Esophagus squamous epithelium (tissue), 4 donors: ENCODE measurements around the gene PPP2R5C.

Experiments used
- CTCF ChIP-seq, 6 experiments: fragments of 450-650 bp in 4 of 6; fragments of 200-600 bp in 2 of 6; sonication (generic) in 2 of 6; IDR thresholded peaks; one replicate each; pipeline ENCODE4 v1.5.1; 2016 to 2019; ENCODE audit warnings: antibody characterized with exemption in 6 of 6, mild to moderate bottlenecking in 4 of 6, moderate library complexity in 4 of 6
- POLR2A ChIP-seq, 4 donors: fragments of 450-650 bp; IDR thresholded peaks; one replicate each; pipeline ENCODE4 v1.6.1; 2017; ENCODE audit warnings: antibody characterized with exemption in 4 of 4, mild to moderate bottlenecking in 4 of 4, moderate library complexity in 3 of 4

DNA sequence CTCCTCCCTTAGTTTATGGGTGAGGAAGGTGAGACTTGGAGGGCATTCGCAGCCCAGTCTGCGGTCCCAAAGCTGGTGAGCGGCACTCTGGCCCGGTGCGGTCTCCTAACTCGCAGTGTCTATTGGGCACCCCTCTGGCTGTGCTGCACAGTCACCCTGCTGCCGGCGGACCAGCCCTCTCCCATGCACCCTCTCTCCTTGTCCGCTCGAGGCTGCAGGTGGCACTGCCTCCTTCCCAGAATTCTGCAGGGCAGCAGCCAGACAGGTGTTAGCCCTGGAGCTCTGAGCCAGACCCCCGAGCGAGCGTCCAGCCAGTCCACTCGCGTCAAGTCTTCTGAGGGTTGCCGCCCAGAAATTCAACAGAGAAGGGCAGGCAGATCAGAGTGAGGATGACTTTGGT lies 146.1 kb downstream of the PPP2R5C start:
- no peak for TF ChIP-seq CTCF (IDR thresholded peaks at IDR 0.05)
- TF ChIP-seq POLR2A (IDR thresholded peaks at IDR 0.05): no peak
